HL-60 (cell line): ENCODE measurements around the gene MED16.
"Not testable (repeated sequence)": the region's sequence is repeated elsewhere in the genome, so short reads cannot be mapped to it uniquely, and the experiment has no call there.

Experiments
- DNase-seq, 2 experiments: peaks; one replicate each; pipeline ENCODE4 v3.0.0-alpha.2; 2010 to 2020; ENCODE audit warnings: low read depth in 1 of 2, low spot score in 1 of 2
- H3K27ac ChIP-seq: fragments of 250-450 bp; sonication (Bioruptor Pico); replicated peaks from 2 replicates; pipeline ENCODE4 v1.5.1; 2020; ENCODE audit warnings: mild to moderate bottlenecking, moderate library complexity
- H3K27me3 ChIP-seq: fragments of 250-450 bp; sonication (Bioruptor Pico); 2 replicates; pipeline ENCODE4 v1.5.1; 2021; ENCODE audit warnings: mild to moderate bottlenecking, moderate library complexity; ENCODE audit not compliant: insufficient read depth, poor library complexity, severe bottlenecking
- H3K4me3 ChIP-seq: replicated peaks from 2 replicates; pipeline ENCODE4 v1.5.1; 2011; ENCODE audit warnings: mild to moderate bottlenecking, control low read depth, low read length; ENCODE audit not compliant: insufficient read depth
- CTCF ChIP-seq: IDR thresholded peaks from one replicate; pipeline ENCODE4 v1.5.1; 2011; ENCODE audit warnings: low read length, control low read depth, inconsistent platforms; ENCODE audit not compliant: insufficient read depth
- GABPA ChIP-seq: IDR thresholded peaks from 2 replicates; pipeline ENCODE4 v1.6.1; 2012; ENCODE audit warnings: low read depth
- POLR2AphosphoS5 ChIP-seq: IDR thresholded peaks from 2 replicates; pipeline ENCODE4 v1.6.1; 2012; ENCODE audit warnings: low read depth
- REST ChIP-seq: IDR thresholded peaks from 2 replicates; pipeline ENCODE4 v1.6.1; 2012; ENCODE audit warnings: low read depth; ENCODE audit not compliant: insufficient replicate concordance
- SPI1 ChIP-seq: IDR thresholded peaks from 2 replicates; pipeline ENCODE4 v1.6.1; 2012; ENCODE audit warnings: low read depth, mild to moderate bottlenecking, borderline replicate concordance

The MED16 gene

DNA sequence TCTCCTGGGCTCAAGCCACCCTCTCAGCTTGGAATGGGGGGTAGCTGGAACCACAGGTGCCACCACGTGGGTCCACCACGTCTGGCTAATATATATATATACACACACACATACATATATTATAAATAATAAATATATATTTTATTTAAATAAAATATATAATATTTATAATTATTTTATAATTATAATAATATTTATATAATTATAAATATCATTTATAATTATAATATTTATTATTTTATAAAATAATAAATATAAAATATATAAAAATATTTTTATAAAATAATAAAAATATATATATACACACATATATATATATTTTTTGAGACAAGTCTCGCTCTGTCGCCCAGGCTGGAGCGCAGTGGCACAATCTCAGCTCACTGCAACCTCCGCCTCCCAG lies 38.4 kb downstream of the MED16 start:
- TF ChIP-seq POLR2AphosphoS5 = no peak
- H3K27me3 ChIP-seq = no peaks in the 10 kb centered on the region
- H3K4me3 ChIP-seq = no peak overlapping the region
- no peak for DNase-seq
- no peak overlapping the region for H3K27ac ChIP-seq

DNA sequence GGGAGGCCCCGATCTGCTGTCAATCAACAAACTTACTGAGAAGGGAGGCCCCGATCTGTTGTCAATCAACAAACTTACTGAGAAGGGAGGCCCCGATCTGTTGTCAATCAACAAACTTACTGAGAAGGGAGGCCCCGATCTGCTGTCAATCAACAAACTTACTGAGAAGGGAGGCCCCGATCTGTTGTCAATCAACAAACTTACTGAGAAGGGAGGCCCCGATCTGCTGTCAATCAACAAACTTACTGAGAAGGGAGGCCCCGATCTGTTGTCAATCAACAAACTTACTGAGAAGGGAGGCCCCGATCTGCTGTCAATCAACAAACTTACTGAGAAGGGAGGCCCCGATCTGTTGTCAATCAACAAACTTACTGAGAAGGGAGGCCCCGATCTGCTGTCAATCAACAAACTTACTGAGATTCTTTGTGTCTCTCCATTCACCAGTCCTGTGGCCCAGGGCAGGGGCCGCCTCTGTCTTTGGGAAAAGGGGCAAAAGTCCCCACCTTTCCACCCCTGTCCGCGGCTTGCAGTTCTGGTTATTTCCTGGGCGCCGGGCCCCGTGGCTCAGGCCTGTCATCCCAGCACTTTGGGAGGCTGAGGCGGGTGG lies 39.3 kb downstream of the MED16 start:
- not testable (repeated sequence) for H3K27ac ChIP-seq, DNase-seq, H3K27me3 ChIP-seq
- H3K4me3 ChIP-seq = peak overlapping the region; percentile 70

DNA sequence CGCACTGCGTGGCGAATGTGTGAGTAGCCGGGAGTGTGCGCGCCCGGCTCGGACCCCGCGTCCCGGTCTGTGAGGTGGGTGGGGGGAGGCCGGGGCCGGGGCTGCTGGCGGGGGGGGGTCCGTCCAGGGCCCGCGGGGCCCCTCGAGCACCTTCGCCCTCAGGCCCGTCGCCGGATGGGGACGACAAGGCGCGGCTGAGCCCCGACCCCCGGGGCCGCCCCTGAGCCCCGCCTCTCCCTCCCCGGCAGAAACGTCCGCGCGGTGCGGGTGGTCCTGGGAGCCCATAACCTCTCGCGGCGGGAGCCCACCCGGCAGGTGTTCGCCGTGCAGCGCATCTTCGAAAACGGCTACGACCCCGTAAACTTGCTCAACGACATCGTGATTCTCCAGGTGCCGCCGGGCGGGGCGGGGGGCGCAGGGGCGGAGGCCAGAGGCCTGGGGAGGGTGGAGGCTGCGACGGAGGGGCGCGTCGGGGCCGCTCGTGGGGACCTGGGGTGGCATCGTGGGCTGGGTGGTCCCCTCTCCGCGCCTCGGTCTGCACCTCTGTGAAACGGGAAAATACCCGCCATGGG lies 39.9 kb downstream of the MED16 start:
- Histone ChIP-seq H3K27me3 (no peaks in the 10 kb centered on the region), H3K27ac (peak overlapping the region; percentile 89), H3K4me3 (peak overlapping the region; percentile 70)
- DNase-seq = no peak
- TF ChIP-seq CTCF (no peak), POLR2AphosphoS5 (no peak), SPI1 (no peak), GABPA (no peak), REST (no peak)

DNA sequence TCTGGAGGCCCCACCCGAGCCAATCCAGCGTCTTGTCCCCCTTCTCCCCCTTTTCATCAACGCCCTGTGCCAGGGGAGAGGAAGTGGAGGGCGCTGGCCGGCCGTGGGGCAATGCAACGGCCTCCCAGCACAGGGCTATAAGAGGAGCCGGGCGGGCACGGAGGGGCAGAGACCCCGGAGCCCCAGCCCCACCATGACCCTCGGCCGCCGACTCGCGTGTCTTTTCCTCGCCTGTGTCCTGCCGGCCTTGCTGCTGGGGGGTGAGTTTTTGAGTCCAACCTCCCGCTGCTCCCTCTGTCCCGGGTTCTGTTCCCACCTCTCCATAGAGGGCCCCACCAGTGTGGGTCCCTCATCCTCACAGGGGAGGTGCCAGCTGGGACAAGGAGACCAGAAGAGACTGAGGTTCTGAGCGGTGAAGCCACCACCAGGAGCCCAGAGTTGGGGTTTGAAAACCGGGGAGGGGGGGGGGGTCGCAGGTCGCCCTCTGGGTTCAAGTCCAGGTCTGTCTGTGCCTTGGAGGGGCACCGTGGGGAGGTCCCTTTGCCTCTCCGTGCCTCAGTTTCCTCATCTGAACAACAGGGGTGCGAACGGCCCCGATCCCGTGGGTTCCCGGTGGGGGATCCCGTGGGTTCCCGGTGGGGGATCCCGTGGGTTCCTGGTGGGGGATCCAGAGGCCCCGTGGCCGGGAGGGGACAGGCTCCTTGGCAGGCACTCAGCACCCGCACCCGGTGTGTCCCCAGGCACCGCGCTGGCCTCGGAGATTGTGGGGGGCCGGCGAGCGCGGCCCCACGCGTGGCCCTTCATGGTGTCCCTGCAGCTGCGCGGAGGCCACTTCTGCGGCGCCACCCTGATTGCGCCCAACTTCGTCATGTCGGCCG lies 40.6 kb downstream of the MED16 start, which contains the start of gene ELANE:
Gene ELANE, plus strand, starts transcription at position 168 of the 878 bp plus-strand sequence. Its CDS starts 26 bp downstream, at position 194.
- TF ChIP-seq GABPA = no peak
- peak; percentile 77 for TF ChIP-seq POLR2AphosphoS5
- peak; percentile 26 for TF ChIP-seq REST
- peak; percentile 93 for TF ChIP-seq SPI1
- no peak for TF ChIP-seq CTCF
- Histone ChIP-seq H3K27me3 (no peaks in the 10 kb centered on the region), H3K27ac (peak within 1 kb of the TSS; percentile 89), H3K4me3 (peak within 1 kb of the TSS; percentile 70)
- peak; percentile 70 to 72 for DNase-seq
